HG03039 (cell line): ENCODE measurements around the gene PLAAT2.

Source experiments
- ATAC-seq: cut with Tn5 transposase; IDR thresholded peaks from one replicate; pipeline ENCODE4 v1.9.1; 2021; ENCODE audit warnings: mild to moderate bottlenecking, moderate library complexity; ENCODE audit not compliant: unreplicated experiment

Gene PLAAT2

DNA sequence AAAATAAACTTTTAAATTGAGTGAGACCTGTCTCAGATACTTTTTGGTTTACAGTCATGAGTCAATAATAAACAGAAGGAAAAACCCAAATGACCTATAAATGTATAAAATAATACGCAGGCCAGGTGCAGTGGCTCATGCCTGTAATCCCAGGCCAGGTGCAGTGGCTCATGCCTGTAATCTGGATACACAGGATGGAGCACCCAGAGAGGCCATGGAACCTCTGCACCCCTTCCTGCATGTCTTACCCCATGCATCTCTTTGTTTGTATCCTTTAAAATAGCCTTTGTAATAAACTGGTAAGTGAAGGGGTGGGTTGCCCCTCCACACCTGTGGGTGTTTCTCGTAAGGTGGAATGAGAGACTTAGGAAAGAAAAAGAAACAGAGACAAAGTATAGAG lies 35.5 kb downstream of the PLAAT2 start:
- no peak for ATAC-seq

DNA sequence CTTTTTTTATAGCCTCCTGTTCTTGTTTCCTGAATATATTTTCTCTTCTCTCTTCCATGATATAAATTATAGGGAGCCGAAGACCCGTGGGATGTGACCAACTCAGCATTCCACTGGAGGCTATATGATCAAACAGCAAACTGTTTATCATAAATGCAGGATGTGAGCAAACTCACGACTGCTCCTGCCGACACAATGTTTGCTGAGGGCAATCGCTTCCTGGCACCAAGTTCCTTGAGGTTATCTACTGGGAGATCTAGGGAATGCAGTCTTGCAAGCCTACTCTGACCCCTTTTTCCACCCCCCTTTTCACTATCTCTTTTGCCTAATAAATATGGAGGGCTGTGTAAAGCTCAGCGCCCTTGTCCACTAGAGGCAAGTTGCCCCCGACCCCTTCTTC lies 40.0 kb downstream of the PLAAT2 start:
- ATAC-seq: no peak

DNA sequence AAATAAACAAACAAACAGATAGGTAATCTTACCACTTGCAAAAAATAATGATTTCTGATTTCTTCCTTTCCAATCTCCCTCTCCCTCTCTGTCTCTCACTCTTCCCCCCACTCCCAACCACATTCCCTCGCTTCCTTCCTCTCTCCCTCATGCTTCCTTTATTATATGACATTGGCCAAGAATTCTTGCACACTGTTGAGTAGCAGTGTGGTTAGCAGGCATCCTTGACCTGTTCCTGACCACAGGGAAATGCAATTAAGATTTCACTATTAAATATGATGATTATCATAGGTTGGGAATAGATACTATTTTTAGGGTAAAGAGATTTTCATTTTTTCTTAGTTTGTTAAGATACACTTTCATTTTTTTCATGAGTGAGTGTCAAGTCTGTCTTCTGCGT lies 41.3 kb downstream of the PLAAT2 start:
- ATAC-seq: no peak

DNA sequence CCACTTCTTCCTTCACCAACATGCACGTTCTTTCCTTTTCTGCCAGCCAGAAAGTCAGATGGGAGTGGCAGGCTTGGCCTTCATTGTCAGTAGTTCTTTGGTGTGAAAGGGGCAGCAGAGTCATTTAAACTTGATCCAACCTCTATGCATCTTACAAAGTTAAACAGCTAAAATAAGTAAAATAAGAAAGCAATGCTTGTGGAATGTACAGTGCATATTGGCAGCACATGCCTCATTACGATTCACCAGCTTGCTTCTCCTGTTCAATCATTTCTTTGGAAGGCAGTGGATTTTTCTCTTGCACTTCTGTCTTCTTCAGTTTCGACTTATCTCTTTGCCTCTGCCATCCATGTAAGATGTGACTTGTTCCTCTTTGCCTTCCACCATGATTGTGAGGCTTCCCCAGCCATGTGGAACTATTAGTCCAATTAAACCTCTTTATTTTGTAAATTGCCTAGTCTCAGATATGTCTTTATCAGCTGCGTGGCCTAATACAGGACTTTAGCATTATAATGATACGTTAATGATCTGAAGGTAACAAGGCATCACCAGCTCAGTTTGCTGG lies 42.5 kb downstream of the PLAAT2 start:
- ATAC-seq: no peak

DNA sequence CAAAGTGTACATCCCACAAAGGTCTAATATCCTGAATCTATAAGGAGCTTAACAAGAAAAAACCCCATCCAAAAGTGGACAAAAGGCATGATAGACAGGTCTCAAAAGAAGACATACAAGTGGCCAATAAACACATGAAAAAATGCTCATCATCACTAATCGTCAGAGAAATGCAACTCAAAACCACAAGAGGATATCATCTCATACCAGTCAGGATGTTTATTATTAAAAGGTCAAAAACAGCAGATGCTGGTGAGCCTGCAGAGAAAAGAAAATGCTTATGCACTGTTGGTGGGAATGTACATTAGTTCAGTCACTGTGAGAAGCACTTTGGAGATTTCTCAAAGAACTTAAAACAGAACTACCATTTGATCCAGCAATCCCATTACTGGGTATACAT lies 44.6 kb downstream of the PLAAT2 start:
- ATAC-seq: no peak

DNA sequence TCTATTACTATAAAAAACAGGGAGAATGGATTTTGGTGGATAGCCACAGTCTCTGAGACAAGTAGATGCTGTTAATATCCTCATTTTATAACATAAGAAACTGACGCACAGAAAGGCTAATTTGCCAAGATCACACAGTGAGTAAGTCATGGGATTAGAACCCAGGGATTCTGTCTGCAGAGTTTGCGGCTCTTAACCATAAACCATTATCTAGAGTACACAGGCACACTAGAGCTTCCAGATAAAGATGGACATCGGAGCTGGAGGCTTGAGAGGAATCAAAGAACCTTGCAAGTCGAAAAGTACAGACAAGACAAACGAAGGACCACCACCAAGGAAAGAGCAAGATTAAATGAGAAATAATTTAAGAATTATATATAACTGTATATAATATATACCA lies 46.0 kb downstream of the PLAAT2 start:
- no peak for ATAC-seq

DNA sequence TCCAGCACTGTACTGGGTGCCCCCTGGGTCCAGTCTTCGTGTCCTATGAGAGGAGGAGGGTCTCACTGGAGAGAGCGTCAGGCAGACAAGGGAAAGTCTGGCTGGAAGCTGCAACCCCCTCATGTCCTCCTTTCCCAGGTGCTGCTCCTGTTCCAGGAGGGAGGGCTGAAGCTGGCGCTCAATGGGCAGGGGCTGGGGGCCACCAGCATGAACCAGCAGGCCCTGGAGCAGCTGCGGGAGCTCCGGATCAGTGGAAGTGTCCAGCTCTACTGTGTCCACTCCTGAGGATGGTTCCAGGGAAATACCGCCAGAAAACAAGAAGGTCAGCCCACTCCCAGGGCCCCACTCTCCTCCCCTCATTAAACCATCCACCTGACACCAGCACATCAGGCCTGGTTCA lies 47.1 kb downstream of the PLAAT2 start:
- ATAC-seq: no peak

DNA sequence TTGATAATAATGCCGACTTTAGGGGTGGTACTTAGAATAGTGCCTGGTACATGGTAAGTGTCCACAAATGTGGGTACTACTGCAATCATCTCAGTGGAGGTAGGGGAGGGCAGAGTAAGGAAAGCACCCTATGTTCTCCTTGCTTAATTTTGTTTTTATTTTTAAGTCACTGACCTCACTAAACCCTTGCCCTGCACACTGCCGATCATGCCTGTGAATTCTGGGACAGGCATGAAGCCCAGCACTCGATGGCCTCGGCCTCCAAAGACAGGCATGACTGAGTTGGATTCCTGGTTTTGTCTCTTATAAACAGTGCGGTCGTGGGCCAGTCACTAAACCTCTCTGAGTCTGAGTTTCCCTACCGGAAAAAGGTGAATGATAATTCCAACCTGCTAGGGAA lies 50.4 kb downstream of the PLAAT2 start:
- ATAC-seq: no peak

DNA sequence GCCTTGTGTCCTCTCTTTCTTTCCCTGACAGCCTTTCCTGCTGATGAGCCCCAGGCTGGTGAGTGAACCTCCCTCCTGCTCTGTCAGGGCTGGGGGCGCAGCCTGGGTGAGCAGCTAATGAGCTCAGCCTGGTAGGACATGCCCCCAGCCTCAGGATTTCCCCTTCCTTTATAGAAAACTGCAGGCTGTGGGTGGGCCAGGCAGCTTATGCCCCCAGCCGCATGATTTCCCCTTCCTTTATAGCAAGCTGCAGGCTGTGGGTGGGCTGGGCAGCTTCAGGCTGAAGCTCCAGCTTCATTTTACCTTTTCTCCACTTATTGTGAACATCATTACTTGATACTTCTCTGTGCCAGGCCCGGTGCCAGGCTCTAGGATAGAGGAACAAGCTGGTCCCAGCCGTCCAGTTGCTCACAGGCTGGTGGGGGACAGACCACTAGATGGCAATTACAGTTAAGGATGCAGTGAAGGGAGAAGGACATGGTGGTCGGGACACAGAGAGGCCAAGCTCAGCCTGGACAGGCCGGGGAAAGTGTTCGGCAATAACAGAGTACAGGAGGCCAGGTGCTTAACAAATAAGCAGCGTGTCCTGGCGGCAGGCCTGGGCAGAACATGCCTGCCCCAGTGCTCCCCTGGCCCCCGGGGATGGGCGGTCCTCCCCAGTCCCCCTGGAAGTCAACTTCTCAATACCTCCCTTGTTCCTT lies 52.0 kb downstream of the PLAAT2 start:
- no peak for ATAC-seq

DNA sequence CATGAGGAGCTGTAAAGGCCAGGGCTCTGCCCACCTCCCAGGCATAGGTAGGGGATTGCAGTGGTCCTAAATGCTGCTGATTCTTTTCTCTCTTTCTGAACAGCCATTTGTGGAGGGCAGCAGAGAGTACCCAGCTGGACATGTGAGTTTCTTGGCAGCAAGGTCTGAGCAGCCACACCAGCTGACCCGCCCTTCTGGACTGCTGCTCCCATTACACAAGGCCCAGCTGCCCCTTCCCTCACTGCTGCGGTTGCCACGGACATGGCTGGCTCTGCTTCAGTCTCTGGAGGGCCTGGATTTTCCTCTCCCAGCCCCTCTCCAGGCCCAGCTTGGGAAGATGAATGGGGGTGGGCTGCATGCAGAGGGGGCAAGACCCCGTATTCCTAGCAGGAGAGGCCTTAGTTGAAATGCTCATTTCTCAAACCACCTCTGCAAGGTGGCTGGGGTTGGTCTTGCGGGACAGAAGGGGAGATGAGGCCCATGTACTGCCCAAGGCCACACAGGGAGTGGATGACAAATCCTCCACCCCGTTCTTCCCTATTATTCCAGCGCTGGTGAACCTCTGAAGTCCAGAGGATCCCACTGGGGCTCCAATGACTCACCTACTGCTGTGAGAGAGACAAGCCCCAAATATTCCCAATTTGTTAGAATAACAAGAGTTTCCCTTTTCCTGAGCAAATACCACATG lies 52.7 kb downstream of the PLAAT2 start:
- ATAC-seq: no peak

DNA sequence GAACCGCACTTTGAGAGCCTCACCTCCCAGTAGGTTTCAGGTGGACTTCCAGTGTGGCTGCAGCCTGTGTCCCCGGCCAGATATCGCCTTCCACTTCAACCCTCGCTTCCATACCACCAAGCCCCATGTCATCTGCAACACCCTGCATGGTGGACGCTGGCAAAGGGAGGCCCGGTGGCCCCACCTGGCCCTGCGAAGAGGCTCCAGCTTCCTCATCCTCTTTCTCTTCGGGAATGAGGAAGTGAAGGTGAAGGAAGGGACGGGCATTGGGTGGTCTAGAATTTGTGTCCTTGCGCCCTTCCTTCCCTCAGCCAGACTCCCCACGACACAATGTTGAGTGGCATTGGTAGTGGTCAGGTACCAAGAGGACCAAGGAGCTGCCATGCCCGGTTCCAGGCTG lies 54.4 kb downstream of the PLAAT2 start:
- ATAC-seq: no peak

DNA sequence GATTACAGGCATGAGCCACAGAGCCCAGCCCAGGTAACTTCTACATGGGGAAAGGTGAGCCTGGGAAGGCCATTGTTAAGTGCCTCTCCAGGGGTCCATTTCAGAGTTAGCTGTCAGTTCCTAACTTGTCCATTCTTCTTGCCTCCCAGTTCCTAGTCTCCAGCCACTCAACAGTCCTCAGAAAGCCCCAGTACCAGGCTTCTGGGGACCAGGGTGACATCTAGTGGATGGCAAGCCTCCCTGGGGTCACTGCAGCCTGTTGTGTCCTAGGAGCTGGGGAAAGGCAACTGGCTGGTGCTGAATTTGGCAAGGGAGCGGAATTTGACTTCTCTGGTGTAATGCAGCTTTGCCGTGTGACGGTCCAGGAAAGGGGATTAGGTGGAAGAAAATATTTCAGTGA lies 55.2 kb downstream of the PLAAT2 start:
- ATAC-seq: no peak

DNA sequence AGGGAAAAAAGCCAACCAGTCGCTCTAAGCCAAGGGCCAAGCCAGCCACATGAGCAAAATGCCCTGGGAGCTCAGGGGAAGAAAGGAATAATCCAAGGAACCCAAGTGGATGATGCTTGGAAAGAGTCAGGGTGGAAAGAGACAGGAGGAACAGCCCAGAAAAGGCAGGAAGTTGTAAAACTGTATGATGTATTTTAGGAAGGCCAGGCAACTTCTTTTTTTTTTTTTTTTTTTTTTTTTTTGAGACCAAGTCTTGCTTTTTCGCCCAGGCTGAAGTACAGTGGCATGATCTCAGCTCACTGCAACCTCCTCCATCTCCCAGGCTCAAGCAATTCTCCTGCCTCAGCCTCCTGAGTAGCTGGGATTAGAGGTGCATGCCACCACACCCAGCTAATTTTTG lies 55.7 kb downstream of the PLAAT2 start:
- no peak for ATAC-seq

DNA sequence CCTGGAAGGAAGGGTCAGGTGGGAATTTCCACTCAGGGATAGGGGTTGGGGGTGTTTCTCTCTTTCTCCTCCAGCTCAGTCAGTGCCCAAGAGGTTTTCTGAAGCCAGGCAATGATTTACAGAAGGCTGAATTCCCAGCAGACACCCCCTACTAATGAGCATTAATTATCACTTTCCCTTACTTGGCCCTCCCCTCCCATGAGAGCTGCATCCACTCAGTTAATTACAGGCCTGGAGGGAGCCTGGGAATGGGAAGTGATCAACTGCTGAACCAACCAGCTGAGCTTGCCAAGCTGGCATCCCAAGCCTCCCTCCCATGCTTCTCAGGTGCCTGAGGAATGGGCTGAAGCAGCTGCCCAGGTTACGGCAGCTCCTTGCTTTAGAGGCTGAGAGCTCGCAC lies 56.3 kb downstream of the PLAAT2 start:
- ATAC-seq: no peak

DNA sequence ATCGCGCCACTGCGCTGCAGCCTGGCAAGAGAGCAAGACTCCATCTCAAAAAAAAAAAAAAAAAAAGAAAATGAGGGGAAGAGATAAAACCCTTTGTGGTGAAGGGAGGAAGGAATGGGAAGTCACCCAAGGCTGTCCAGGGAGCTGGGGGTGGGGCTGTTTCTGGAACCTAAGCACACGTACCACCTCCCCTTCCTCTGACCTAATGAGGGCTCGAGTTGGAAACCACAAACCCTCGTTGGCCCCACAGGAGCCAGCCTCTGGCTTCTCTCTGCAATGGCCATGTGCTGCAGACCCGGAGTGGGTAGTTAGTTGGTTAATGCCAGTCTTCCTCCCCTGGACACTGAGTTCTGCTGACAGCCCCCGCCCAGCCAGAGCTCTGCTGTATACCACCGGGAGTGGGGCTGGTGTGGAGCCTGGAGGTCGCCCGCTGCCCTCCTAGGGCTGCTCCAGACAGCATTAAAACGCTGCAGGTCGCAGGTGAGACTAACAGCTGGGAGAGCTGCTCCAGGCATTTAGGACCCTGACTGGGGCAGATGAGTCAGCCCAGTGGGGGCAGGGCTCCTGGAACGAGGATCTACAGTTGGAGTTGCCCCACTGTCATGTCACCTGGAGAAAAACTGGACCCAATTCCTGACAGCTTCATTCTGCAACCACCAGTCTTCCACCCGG lies 57.2 kb downstream of the PLAAT2 start, which contains the start of gene LGALS12:
LGALS12 (plus strand) TSS at position 228 of the 672 bp plus-strand sequence; CDS start at position 603, 375 bp downstream.
- ATAC-seq: no peak

DNA sequence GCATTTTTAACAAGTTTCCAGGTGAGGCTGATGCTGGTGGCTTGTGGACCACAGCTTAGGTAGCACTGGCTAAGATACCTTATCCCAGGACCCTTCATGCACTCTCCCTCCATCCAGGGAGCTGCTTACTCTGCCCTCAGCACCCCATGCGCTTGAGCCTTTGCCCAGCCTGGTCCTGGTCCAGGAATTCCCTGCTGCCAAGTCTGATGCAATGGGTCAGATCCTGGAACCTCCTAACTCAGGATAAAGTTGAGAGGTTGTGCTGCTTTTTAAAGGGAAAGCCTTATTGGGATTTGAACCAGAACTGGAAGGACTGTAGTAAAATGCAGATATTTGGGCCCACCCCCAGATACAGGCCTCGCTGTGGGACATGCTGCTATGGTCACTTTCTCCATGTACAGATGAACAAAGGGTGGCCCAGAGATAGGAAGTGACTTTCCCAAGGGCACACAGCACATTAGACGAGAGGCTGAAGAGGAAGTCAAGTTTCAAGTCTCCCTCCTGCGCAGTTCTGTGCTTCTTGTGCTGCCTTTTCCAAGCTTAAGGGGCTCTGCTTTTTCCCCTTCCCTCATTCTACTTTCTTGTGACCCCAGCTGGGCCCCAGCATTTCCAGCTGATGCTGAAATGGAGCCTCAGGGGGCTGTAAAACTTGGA lies 58.1 kb downstream of the PLAAT2 start:
- no peak for ATAC-seq

DNA sequence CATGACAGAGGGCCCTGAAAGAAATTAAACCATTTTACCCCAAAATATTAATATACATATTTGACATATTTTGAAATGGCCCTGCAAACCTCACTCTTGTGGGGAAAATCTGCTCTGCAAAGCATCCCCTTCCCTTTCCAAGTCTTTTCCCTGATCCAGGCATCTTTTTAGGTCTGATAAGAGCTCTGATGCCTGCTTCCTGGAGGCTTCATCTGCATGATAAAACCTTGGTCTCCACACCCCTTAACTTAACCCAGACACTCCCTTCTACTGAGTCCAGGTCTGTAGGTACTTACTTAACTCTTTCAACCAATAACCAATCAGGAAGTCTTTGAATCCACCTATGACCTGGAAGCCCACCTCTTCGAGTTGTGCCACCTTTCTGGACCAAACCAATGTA lies 59.1 kb downstream of the PLAAT2 start:
- no peak for ATAC-seq

DNA sequence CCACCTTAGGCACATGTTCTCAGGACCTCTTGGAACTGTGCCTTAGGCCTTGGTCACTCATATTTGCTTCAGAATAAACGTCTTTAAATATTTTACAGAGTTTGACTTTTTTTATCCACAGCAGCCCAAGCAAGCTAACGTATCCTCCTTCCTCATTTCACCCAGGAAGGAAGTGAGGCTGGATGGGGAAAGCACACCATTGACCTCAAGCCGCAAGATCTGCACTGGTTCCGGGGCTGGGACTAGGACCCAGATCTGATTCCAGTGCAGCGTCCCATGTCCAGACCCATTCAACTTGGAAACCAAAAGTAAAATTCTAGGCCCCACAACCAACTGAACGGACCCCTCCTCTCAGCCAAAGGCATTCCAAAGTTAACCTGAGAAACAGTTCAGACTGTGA lies 59.7 kb downstream of the PLAAT2 start:
- ATAC-seq: no peak
